ENCODE data around the gene CNN1.

- TF ChIP-seq CTCF (conservative IDR thresholded peaks at IDR 0.05) (no peak), EZH2 (IDR thresholded peaks at IDR 0.05; ENCODE audit: low read depth) (no peak)
These were observed 28.2 kb upstream of the CNN1 start for GRCh38 chr19:11510444-11510843.

Data from PC-9 (cell line).